Measurements from ENCODE around the gene WDR33.

- TF ChIP-seq SREBF2 (CRISPR knock-in tag; IDR thresholded peaks at IDR 0.05) (no peak), YY1 (IDR thresholded peaks at IDR 0.05; ENCODE audit: borderline replicate concordance in 1 of 3, control insufficient read depth in 1 of 3, extremely low read depth in 1 of 3, insufficient read depth in 3 of 3, insufficient read length in 1 of 3, insufficient replicate concordance in 2 of 3, low read depth in 1 of 3, low read length in 2 of 3) (no peak), EGR1 (conservative IDR thresholded peaks at IDR 0.05) (no peak), BMI1 (IDR thresholded peaks at IDR 0.05; ENCODE audit: low read length) (no peak), RCOR1 (IDR thresholded peaks at IDR 0.05; ENCODE audit: borderline replicate concordance in 1 of 2, low read depth in 2 of 2, low read length in 2 of 2) (no peak), ATF3 (IDR thresholded peaks at IDR 0.05) (no peak), ATF3 (CRISPR knock-in tag; conservative IDR thresholded peaks at IDR 0.05) (no peak), SMARCC2 (IDR thresholded peaks at IDR 0.05; ENCODE audit: low read depth) (no peak), HSF4 (CRISPR knock-in tag; IDR thresholded peaks at IDR 0.05; ENCODE audit: borderline replicate concordance) (no peak), RBM14 (IDR thresholded peaks at IDR 0.05; ENCODE audit: borderline replicate concordance, insufficient read depth, low read depth, low read length) (no peak), ZNF146 (CRISPR knock-in tag; IDR thresholded peaks at IDR 0.05; ENCODE audit: unreplicated experiment) (no peak)
- TF ChIP-seq, protein P1, sequence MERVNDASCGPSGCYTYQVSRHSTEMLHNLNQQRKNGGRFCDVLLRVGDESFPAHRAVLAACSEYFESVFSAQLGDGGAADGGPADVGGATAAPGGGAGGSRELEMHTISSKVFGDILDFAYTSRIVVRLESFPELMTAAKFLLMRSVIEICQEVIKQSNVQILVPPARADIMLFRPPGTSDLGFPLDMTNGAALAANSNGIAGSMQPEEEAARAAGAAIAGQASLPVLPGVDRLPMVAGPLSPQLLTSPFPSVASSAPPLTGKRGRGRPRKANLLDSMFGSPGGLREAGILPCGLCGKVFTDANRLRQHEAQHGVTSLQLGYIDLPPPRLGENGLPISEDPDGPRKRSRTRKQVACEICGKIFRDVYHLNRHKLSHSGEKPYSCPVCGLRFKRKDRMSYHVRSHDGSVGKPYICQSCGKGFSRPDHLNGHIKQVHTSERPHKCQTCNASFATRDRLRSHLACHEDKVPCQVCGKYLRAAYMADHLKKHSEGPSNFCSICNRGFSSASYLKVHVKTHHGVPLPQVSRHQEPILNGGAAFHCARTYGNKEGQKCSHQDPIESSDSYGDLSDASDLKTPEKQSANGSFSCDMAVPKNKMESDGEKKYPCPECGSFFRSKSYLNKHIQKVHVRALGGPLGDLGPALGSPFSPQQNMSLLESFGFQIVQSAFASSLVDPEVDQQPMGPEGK (CRISPR knock-in tag; IDR thresholded peaks at IDR 0.05; ENCODE audit: borderline replicate concordance): no peak
Measured at GRCh38 chr2:127860130-127860529, 49.2 kb upstream of the WDR33 start.
